ENCODE data around the gene CDK14.
A peak's percentile ranks its signal among the peaks of the same experiment; 100 is the strongest.
"Not testable (repeated sequence)": the region's sequence is repeated elsewhere in the genome, so short reads cannot be mapped to it uniquely, and the experiment has no call there.

The CDK14 gene

DNA sequence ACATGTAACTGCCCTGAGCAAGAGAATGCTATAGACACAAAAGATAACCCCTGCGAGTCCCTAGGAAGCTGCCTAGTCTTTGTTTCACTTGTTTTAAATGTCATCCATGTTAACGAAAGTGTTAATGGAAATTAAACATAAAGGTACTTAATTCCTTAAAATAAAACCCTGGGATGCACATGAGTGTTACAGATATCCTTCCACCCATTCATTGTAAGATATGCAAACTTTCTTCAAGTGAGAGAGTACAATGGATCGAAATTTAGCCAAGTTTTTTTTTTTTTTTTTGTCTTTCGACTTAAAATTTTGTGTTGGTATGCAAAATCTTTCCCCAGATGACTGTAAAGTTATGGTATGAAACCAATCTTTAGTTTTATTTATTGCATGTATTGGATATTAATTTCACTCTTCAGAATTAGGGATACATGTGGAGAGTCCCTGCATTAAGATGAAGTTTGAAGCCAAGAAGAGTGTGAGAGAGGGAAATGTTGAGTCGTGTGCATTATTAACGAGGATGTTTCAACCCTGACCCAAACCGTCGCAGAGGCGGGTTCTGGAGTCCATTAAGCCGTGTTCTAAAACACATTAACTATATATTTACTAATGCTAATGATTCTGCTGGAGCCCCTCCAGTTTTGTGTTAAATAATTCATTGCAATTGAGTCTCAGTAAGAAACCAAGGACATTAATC lies 1.6 kb downstream of the CDK14 start:
- no peak for DNase-seq

DNA sequence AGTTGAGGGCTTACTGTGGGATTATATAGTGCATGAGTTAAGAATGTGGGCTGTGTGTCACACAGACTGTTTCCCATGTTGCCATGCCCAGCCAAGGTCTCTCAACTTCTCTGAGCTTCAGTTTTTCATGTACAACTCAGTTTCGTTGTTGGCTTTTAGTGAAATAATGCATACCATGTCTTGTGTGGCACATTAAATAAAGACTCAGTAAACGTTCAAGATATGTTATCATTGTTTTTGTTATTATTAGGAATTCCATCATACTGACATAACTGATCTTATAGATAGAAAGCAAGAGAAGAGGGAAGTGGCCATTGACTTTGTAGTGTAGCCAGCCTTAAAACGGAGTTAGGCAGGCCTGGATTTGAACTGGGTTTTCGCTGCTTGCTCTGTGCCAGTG lies 2.9 kb downstream of the CDK14 start:
- no peak for DNase-seq

DNA sequence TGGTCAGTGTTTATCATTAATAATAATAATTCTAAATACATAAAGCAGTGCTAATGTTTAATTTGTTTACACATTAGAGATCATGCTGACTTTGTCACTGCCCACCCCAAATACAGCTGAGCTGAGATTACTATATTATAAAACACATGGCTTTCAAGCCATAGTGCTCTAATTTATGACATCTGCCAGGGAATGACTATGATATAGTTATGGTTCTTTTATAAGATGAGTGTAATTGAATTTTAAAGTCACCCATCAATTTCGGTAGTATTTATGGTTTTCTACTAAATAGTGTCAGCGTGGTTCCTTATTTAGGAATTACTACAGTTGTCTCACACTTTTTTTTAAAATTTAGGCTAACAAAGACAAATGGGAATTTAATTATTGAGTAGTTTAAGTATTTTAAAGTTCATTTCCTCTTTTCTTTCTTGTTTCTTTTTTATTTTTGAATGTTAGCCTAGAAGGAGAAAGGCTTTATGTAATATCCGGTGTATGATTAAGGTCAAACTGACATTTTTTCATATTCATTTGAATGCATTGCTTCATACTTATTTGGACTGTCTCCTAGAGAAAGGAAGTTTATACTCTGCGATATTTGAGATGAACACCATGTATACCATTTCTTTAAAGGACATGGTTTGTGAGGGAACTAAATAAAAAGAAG lies 3.9 kb downstream of the CDK14 start:
- DNase-seq = no peak

DNA sequence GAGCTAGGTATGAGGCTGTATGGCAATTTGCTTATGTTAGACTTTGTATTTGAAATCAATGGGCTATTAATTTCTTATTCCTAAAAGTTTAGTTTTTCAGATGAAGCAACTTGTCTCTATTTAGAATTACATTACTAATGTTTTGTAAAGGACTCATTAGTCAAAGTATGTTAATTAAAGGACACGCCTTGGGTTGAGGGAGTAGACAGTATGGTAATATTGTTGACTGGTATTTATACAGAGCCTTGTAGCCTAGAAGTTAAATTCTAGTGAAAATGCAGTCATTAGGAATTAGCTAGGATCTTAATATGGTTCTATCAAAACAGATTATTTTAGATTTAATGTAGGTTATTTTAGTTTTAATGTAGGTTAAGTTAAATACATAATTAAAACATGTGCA lies 6.2 kb downstream of the CDK14 start:
- no peak for DNase-seq

DNA sequence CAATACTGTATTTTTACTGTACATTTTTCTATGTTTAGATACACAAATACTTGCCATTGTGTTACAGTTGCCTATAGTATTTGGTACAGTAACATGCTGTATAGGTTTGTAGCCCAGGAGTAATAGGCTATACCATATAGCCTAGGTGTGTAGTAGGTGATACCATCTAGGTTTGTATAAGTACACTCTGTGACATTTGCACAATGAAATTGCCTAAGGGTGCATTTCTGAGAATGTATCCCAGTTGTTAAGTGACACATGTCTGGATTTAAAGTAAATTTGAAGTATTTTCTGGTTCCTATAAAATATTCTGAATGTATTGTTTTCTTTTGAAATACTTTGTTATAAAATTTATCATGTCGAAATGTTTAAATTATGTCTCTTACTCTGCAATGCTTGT lies 7.2 kb downstream of the CDK14 start:
- DNase-seq = no peak

DNA sequence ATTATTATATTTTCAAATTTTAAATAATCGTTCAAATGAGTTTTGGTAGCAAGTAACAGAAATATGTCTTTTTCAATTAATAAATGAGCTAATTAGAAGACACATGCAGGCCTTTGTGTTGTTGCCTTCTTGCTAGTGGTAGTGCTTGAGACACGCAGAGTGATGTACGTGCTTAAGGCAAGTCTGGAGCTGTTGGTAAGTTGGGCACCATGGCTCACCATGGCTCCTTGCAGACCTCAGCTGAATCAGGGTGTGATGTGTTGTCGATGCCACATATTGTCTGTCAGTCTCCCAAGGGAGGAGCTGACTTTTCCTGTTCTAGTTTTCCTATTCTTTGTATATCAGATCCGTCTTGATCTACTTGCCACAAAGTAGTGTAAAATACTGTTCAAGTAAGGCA lies 8.3 kb downstream of the CDK14 start:
- DNase-seq = no peak

DNA sequence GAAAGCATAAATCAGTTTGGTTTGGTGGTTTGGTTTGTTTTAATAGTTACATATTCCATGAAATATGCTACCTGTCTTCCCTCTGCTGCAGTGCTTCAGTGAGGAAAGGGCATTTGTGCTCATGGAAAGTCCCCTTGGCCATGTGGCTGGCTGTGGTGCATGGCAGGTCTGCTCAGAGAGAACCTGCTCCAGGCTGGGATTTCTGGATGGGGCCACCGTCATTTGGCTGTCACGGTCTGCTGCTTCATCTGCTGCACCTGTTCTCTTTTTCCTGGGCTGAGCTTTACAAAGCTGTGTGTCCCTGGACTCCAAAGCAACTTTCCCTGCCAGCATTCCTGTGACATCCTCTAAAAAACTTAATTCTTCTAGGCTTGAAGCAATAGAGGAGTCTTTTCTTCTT lies 8.9 kb downstream of the CDK14 start:
- no peak for DNase-seq

DNA sequence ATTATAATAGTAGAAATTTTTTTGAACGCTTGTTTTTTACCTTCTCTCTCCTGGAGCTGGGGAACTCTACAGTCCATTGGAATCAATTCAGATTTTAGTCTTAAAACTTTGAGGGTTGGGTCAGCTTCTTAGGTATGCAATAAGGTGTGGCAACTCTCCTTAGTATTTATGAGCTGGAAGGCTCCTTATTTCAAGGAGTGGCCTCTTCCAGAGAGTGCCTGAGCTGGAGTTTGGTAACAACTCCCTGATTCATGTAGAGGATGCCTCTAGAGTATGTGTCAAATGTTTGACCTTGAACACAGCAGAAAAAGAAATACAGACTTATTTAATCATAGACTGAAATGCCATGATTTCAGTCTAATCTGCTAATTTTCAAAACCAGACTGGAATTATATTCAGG lies 11.1 kb downstream of the CDK14 start:
- DNase-seq = no peak

DNA sequence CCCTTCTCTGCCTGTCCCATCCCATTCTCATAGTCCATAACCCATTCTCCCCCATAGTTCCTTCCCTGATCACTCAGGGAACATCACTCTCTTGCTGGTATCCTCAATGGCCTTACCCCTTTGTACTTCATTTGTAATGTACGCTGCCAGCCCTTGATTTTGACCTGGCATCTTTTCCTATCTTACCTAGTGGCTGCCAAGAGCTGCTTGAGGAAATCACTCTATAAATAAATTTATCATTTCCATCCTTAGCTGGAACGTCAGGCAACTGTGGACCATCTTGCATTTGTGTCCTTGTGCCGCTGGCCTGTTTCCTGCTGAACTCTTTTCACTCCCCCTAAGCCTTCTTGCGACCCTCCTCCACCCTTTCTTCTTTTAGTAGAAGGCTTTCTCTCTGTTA lies 14.0 kb downstream of the CDK14 start:
- DNase-seq = no peak

DNA sequence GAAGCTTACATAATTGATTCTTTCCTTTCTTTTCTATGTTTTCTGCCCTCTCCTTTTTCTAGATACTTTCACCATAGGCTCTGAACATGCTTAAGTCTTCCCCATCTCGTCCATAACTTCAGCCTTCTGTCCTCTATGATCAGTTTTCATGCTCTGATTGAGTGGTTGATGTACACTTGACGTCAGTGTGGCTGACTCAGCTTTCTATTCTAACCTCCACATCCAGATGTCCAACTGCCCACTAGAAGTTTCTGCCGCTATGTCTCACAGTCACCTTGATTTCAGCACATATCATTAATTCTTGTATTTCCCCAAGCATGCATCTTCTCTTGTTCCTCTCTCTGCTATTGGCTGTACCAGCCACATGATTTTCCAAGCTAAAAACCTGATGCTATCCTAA lies 15.0 kb downstream of the CDK14 start:
- DNase-seq = no peak

DNA sequence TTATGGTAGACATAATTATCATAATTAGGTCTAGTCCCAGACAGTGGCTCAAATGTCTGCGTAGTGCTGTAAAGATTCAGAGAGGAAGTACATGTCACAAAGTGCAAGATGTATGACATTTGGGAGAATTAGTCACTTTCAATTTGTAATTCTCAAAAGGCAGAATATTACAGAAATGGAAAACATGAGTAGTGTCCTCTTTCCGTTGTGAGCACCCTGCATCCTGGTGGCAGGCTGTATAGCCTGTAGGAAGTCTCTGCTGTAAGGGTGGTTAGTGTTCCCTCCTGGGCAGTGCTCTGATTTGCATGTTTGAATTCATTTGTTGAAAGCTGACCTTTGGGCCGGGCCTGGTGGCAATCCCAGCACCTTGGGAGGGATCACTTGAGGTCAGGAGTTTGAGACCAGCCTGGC lies 17.0 kb downstream of the CDK14 start:
- DNase-seq = peak in 1 of 2 donors; percentile 15

DNA sequence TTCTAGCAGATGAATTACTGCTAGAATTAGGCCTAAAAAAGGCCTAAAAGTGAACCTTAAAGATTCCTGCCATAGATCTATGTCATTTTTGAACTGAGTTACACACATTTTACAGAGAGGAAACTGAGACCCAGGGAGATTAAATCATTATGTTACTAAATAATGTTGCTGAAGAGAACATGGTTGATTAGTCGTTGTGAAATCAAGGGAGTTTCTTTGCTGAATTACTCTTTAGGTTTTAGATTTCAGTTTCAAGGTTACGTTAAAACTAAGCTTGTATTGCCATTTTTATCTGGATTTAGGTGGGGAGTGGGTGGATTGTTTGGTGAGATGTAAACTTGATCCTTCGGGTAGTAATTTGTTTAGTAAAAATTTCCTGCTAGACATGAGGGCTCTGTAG lies 21.3 kb downstream of the CDK14 start:
- DNase-seq = no peak

DNA sequence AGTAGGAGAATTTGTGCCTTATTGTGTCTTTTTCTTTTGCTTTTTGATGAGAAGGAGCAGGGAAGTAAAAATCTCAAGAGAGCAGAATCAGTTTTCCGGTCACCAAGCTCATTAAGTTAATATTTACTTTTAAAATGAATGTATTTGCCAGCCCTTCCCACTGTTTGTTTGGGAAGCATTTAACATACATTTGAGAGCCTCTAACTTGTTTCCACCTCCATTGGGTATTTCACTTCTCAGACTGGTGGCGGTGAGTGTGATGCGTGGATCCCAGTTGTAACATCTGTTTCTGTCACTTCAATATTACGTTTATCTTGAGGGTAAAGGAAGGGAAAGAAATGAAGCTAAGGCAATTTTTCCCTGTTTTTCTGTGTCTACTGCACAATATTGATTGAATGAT lies 22.8 kb downstream of the CDK14 start:
- no peak for DNase-seq

DNA sequence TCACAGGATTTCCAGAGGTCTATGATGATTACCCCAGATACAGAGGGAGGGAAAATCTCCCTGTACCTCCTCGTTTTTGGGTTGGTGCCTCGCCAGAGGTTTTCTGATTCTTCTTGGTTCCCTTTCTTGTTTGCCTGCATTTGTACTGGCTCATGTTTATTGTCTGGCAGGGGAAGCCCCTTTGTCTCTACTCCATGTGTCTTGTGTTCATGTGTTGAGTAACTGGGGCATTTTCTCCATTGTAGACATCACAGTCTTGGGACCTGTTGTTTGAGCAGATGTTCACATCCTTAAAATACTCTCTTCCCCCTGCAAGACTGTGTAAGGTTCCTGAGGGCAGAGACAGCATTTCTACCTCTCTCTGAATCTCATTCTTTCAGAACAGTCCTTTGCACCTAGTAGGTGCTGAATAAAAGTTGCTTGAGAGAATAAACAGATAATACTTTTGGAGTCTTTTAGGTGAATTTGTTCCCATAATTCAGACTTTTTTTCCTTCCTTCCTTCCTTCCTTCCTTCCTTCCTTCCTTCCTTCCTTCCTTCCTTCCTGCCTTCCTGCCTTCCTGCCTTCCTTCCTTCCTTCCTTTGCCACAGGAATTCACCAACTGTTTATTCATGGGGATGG lies 25.1 kb downstream of the CDK14 start:
- DNase-seq = no peak

DNA sequence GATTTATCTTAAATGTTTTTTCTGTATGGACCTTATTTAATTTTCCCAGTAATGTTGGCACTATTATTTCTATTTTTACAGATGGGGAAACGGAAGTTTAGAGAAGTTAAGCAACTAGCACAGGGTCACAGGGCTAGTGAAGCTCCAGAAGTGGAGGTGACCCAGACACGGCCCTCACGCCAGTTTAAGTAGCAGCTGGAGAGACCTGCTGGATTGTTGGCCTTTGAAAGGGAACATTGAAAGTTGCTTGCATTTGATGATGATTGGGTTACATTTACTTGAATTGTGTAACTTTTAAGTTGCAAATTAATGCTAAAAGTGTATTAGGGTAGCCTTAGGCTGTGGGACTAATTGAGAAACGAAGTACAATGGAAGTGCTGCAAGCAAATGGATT lies 25.6 kb downstream of the CDK14 start:
- DNase-seq = no peak

DNA sequence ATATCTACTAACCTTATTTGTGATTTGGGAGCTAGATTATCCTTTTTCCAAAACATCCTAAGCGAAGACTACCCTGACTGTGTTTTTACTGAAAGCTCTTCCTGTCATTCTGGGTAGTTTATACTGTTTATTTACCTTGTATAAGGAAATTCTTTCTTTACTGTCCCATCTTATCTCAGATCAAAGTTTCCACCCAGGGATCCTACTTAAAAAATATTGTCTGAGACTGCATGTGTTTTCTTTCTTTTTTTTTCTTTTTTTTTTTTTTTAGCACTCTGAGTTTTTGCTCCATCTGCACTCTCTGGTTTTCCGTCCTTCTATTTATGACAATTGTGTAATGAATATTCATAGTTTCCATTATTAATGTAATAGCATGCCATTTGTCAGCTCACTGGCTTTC lies 26.5 kb downstream of the CDK14 start:
- no peak for DNase-seq

DNA sequence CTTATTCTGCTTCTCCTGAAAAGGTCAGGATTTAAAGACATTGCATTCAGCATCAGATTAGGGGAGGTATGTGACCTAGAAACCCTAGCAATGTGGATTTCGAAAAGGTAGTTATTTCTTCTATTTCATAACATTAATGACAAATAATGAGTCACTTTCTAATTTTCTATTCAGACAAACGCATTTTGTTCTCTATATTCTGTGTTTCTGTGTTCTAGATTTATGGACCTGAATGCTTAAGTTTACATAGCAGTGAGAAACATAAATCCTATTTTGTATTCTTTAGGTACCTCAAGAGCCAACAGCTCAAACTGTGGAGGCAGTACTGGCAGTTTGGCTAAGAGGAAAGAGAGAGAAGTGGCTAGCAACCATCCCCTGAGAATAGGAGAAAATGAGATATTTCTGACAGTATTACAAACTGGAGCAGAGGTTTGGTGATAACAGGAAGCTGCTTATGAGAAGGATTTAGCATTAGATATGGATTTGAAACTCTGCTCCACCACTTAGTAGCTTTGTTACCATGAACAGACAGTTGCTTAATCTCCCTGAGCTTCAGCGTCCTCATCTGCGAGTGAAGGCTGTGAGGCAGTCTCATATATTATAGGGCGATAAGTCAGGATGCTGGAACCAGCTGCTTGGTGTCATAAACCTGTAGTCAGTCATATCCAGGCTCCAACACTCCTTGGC lies 28.2 kb downstream of the CDK14 start:
- no peak for DNase-seq

DNA sequence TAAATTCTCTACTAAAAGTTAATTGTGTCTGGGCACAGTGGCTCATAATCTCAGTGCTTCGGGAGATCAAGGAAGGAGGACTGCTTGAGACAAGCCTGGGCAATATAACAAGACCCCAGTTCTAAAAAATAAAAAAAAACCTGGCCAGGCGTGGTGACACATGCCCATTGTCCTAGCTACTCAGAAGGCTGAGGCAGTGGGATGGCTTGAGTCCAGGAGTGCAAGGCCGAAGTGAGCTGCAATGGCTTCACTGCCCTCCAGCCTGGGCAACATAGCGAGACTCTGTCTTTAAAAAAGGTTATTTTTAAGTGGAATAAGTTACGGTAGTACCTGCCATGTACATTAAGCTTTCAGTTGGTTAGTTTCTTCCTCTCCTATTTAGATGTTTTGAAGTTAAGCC lies 28.9 kb downstream of the CDK14 start:
- DNase-seq = no peak

DNA sequence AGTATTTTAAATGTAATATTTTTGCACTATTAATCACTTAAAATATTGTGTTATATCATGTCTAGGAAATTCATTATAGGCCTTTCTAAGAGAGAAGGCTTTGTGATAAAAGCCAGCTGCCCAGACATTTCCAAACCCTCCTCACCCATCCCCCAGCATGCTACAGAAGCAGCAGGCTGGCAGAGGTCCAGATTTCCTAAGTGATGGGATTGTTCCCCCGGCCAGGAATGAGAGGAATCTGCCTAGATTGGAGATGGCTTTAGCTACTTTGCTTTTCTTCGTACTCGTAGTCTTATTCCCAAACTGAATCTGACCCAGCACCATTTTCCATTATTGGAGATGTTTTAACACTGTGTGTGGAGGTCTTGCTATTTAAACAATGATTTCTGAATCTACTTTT lies 29.4 kb downstream of the CDK14 start:
- no peak for DNase-seq

DNA sequence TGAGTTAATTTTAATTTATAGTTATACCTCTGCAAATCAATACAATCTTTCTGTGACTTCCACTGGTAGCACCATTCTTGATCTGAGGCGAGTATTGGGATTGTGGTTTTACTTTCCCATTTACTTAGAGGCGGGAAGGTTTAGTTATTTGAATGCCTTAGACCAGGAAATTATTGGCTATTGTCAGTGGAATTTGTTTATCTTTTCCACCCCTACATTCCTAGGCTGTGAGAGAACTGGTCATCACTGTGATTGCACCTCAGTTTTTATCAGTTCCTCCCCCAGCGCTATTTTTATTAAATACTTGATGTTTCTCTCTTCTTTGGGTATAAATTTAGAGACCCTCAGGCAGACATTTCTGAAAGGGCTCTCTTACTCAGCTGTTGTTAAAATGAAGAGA lies 29.9 kb downstream of the CDK14 start:
- no peak for DNase-seq

DNA sequence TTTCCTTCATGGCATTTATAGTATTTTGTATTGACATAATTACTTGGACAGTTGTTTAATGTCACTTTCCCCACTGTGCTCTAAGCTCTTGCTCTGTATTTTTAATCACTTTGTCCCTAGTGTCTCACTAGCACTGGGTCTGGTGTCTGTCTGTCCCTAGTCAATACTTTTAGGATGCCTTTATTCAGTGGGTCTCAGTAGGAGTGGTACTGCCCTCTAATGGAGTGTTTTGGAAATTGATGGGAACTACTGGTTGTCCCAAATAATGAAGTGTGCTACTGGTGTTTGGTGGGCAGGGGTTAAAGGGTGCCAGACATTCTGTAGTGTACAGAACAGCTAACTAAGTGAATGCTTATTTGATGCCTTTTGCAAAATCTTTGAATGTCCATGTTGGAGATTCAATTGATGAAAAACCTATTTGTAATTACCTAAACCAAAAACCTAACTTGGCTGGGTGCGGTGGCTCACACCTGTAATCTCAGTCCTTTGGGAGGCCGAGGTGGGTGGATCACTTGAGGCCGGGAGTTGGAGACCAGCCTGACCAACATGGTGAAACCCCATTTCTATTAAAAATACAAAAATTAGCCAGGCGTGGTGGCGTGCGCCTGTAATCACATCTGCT lies 33.3 kb downstream of the CDK14 start:
- DNase-seq = peak; percentile 17 to 26

DNA sequence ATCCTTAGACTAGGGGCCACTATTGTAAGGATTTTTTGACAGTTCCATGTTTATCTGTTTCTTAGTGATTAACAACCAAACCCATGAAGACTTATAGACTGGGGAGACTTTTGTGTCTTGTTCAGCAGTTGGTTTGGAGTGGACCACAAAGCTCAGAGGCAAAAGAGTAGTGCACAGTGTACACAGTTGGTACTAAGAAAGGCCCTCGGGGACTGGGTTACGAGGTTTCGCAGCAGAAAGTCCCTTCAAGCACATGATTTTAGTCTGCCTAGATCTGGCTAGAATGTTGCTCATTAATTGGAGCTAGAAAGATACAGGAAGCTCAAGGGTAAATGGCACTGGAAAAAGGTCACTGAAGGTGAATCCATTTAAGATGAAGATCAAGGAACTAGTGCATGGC lies 35.4 kb downstream of the CDK14 start:
- DNase-seq = no peak

DNA sequence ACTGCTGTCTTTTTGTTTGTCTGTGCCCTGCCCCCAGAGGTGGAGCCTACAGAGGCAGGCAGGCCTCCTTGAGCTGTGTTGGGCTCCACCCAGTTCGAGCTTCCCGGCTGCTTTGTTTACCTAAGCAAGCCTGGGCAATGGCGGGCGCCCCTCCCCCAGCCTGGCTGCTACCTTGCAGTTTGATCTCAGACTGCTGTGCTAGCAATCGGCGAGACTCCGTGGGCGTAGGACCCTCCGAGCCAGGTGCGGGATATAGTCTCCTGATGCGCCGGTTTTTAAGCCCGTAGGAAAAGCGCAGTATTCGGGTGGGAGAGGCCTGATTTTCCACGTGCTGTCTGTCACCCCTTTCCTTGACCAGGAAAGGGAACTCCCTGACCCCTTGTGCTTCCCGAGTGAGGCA lies 43.6 kb downstream of the CDK14 start:
- DNase-seq = not testable (repeated sequence)

DNA sequence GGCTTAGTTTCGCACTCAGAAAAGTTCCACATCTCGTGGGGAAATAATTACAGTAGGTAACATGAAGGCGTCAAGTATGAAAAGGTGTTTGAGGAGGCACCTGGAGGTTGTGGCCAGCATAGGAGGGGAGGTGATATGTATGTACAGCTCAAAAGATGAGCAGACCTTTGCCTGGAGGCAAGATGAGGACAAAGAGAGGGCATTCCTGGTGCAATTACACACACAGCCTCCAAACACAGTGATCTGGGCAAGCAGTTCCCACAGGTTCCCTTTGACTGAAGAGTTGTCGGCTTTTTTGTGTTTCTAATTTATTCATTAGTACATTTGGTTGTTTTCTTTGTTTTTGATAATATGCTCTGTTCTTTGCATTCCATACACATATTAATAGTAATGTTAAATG lies 46.9 kb downstream of the CDK14 start:
- no peak for DNase-seq

Measured in CD4-positive, alpha-beta T cell treated with Interferon alpha-2 for 1 hour (primary cell).